Brain microvascular endothelial cell (primary cell): ENCODE results near the gene ANKAR.
"Not testable (repeated sequence)": the region's sequence is repeated elsewhere in the genome, so short reads cannot be mapped to it uniquely, and the experiment has no call there.

ENCODE experiments used
- DNase-seq: peaks from one replicate; pipeline ENCODE4 v3.0.0-alpha.2; 2020
- H3K27ac ChIP-seq: fragments of 250-450 bp; sonication (Bioruptor Pico); 2 replicates; pipeline ENCODE4 v1.5.1; 2020; ENCODE audit warnings: mild to moderate bottlenecking, moderate library complexity
- H3K27me3 ChIP-seq: fragments of 250-450 bp; sonication (Bioruptor Pico); replicated peaks from 2 replicates; pipeline ENCODE4 v1.5.1; 2020; ENCODE audit warnings: mild to moderate bottlenecking
- H3K36me3 ChIP-seq: fragments of 250-450 bp; sonication (Bioruptor Pico); replicated peaks from 2 replicates; pipeline ENCODE4 v1.5.1; 2020; ENCODE audit warnings: mild to moderate bottlenecking
- H3K4me3 ChIP-seq: 2 replicates; pipeline ENCODE4 v1.5.1; 2011; ENCODE audit warnings: low read depth, mild to moderate bottlenecking, control low read depth, low read length, moderate library complexity
- CTCF ChIP-seq: IDR thresholded peaks from 2 replicates; pipeline ENCODE4 v1.5.1; 2011; ENCODE audit warnings: low read depth, mild to moderate bottlenecking, moderate library complexity, low read length, control low read depth, inconsistent platforms; ENCODE audit errors: missing control alignments
- in situ Hi-C: cut with HindIII; loops from 2 replicates; pipeline ENCODE4 v1.10.0; 2017; ENCODE audit warnings: low sequenced_read_pairs, low pct_ligation_motif_present

ANKAR gene

GRCh38 chr2:189709501-189710221 is 35.2 kb downstream of the ANKAR start:
- no peak for TF ChIP-seq CTCF
- Histone ChIP-seq H3K27ac (no peak overlapping the region), H3K27me3 (no peaks in the 10 kb centered on the region), H3K4me3 (no peak overlapping the region), H3K36me3 (no peaks in the 10 kb centered on the region)
- in situ Hi-C loops: no loop called here
- DNase-seq: no peak

DNA sequence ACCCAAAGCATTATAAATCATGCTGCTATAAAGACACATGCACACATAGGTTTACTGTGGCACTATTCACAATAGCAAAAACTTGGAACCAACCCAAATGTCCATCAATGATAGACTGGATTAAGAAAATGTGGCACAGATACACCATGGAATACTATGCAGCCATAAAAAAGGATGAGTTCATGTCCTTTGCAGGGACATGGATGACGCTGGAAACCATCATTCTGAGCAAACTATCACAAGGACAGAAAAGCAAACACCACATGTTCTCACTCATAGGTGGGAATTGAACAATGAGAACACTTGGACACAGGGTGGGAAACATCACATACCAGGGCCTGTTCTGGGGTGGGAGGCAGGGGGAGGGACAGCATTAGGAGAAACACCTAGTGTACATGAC is 43.1 kb downstream of the ANKAR start:
- H3K36me3 ChIP-seq, H3K27me3 ChIP-seq, H3K4me3 ChIP-seq, in situ Hi-C loops, H3K27ac ChIP-seq, DNase-seq: not testable (repeated sequence)

- Histone ChIP-seq H3K4me3 (no peak overlapping the region), H3K36me3 (no peaks in the 10 kb centered on the region), H3K27me3 (no peaks in the 10 kb centered on the region), H3K27ac (no peak overlapping the region)
- TF ChIP-seq CTCF: no peak
- in situ Hi-C loops: no loop called here
- no peak for DNase-seq
Measured at GRCh38 chr2:189719571-189719970, 45.1 kb downstream of the ANKAR start.

GRCh38 chr2:189723192-189723591 is 48.7 kb downstream of the ANKAR start:
- TF ChIP-seq CTCF: no peak
- Histone ChIP-seq H3K27me3 (no peaks in the 10 kb centered on the region), H3K36me3 (no peaks in the 10 kb centered on the region), H3K27ac (no peak overlapping the region), H3K4me3 (no peak overlapping the region)
- in situ Hi-C loops: no loop called here
- DNase-seq: no peak
